Spinal cord (tissue), 10 donors: ENCODE results near the gene MSI2. TPM values are rescaled to one million over a fixed set of nuclear protein-coding genes. Genes with fewer than 3 reads are reported as not detected.

Source experiments
- DNase-seq, 6 donors: peaks; one replicate each; pipeline versions ENCODE4 v3.0.0 to v3.0.0-alpha.2; 2013 to 2015; ENCODE audit warnings: low spot score in 6 of 6, low read depth in 4 of 6
- H3K27ac ChIP-seq: one replicate; pipeline ENCODE4 v1.5.1; 2013; ENCODE audit warnings: low read depth, low read length, control low read depth
- H3K27me3 ChIP-seq: one replicate; pipeline ENCODE4 v1.6.1; 2013; ENCODE audit warnings: low read length; ENCODE audit not compliant: control insufficient read depth, insufficient read depth
- H3K36me3 ChIP-seq: one replicate; pipeline ENCODE4 v1.6.1; 2013; ENCODE audit warnings: low read length; ENCODE audit not compliant: control insufficient read depth, insufficient read depth
- H3K4me1 ChIP-seq: one replicate; pipeline ENCODE4 v1.6.1; 2013; ENCODE audit warnings: low read length; ENCODE audit not compliant: control insufficient read depth, insufficient read depth
- H3K4me3 ChIP-seq: one replicate; pipeline ENCODE4 v1.5.1; 2013; ENCODE audit warnings: low read depth, low read length, control low read depth
- H3K9me3 ChIP-seq: one replicate; pipeline ENCODE4 v1.6.1; 2013; ENCODE audit warnings: low read length; ENCODE audit not compliant: control insufficient read depth, insufficient read depth
- whole genome bisulfite sequencing: methylation state at CpG from one replicate; pipeline ENCODE4 v1.1.5; 2013; ENCODE audit warnings: missing lambda C conversion rate; ENCODE audit not compliant: insufficient coverage; 5-methylcytosine and 5-hydroxymethylcytosine counted together
- polyA plus RNA-seq, 2 donors: library from polyadenylated mRNA; unstranded; fragments of 120-200 nt; gene quantifications; one replicate each; pipeline ENCODE4 v1.2.1, GENCODE V29; 2013; ENCODE audit not compliant: insufficient read length in 2 of 2
- total RNA-seq, 2 donors: library from RNA; depleted of rRNA in 1 of 2; stranded (reverse); fragments of 120-200 nt in 1 of 2; fragments of >200 nt in 1 of 2; gene quantifications; one replicate each; pipeline versions ENCODE4 v1.2.3 to v1.2.4, GENCODE V29; 2013 to 2014
- donor health status: healthy.

MSI2 gene
- total and polyA plus RNA-seq, 4 donors: 92.8 to 167 (median 109) TPM

DNA sequence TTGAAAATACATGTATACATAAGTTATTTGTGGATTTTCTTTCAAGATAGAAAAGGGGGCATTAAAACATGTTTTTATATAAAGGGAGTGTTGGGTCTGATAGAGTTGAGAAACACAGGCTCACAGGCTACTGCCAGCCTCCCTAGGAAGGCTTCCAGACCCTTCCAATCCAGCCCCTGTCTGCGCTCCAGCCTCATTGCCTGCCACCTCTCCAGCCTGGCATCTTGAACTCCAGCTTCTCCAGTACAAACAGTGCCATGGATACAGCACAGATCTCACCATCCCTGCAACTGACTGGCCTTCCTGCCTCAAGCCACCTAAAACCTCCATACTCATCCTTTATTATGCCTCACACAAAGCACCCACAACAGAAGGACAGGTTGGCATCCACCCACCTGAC is 448.1 kb downstream of the MSI2 start:
- Histone ChIP-seq H3K4me3 (no peak overlapping the region), H3K36me3 (no peaks in the 10 kb centered on the region), H3K9me3 (no peaks in the 10 kb centered on the region), H3K4me1 (peaks cover 20% of the 10 kb centered on the region), H3K27ac (no peak overlapping the region), H3K27me3 (no peaks in the 10 kb centered on the region)
- 92% methylated on average over 1 of the region's 1 CpG for WGBS
- no peak for DNase-seq

GRCh38 chr17:57705921-57706695 is 449.8 kb downstream of the MSI2 start:
- Histone ChIP-seq H3K36me3 (no peaks in the 10 kb centered on the region), H3K27ac (no peak overlapping the region), H3K9me3 (no peaks in the 10 kb centered on the region), H3K27me3 (no peaks in the 10 kb centered on the region), H3K4me1 (peaks cover 15% of the 10 kb centered on the region), H3K4me3 (no peak overlapping the region)
- no peak for DNase-seq
- WGBS: 77% methylated on average over 11 of the region's 12 CpGs

DNA sequence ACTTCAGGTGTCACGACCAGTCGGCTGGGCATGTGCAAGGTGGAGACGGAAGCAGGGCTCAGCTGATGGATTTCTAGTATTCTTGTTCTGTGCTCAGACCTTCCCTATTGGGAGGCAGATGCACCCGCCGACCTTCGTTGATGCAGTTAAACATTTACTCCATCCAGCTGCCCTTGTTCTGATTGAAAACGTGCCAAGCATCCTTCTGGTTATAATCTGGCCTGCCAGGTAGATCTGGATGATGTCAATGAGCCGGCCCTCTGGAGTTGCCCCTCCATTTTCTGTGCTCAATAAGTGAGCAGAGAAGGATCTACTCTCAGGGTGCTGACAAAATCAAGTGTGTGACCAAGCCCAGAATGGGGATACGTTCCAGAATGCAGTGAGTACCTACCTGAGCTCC is 450.4 kb downstream of the MSI2 start:
- Histone ChIP-seq H3K4me1 (peaks cover 15% of the 10 kb centered on the region), H3K4me3 (no peak overlapping the region), H3K27me3 (no peaks in the 10 kb centered on the region), H3K27ac (no peak overlapping the region), H3K9me3 (no peaks in the 10 kb centered on the region), H3K36me3 (no peaks in the 10 kb centered on the region)
- peak in 1 of 6 donors; percentile 26 for DNase-seq
- WGBS: 70% methylated on average over 9 of the region's 9 CpGs

DNA sequence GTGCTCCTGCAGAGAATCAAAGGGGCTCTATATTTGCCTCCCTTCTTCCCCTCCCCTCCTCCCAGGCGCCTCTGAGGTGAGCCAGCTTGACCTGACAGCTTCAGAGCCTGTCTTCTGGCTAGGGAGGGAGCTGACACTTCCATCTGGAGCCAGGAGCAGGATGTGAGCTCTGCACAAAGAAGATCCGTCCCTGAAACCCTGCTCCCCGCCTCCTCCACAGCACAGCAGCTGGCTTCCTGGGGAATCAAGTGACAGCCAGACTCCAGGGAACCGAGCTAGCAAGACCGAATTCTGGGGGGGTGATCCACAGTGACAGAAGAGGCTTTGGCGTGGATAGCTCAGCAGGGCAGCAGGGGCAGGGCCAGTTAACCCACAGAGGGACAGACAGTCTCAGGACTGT is 451.6 kb downstream of the MSI2 start:
- Histone ChIP-seq H3K36me3 (no peaks in the 10 kb centered on the region), H3K27me3 (no peaks in the 10 kb centered on the region), H3K4me3 (no peak overlapping the region), H3K9me3 (no peaks in the 10 kb centered on the region), H3K4me1 (peaks cover 15% of the 10 kb centered on the region), H3K27ac (peak overlapping the region; percentile 63)
- DNase-seq: peak in 2 of 6 donors; percentile 76 to 79
- 12% methylated on average over 5 of the region's 6 CpGs for WGBS

GRCh38 chr17:57708410-57708809 is 452.1 kb downstream of the MSI2 start:
- Histone ChIP-seq H3K27ac (peak overlapping the region; percentile 63), H3K9me3 (no peaks in the 10 kb centered on the region), H3K27me3 (no peaks in the 10 kb centered on the region), H3K4me3 (no peak overlapping the region), H3K36me3 (no peaks in the 10 kb centered on the region), H3K4me1 (peaks cover 15% of the 10 kb centered on the region)
- 28% methylated on average over 2 of the region's 2 CpGs for WGBS
- DNase-seq: peak in 1 of 6 donors; percentile 49

DNA sequence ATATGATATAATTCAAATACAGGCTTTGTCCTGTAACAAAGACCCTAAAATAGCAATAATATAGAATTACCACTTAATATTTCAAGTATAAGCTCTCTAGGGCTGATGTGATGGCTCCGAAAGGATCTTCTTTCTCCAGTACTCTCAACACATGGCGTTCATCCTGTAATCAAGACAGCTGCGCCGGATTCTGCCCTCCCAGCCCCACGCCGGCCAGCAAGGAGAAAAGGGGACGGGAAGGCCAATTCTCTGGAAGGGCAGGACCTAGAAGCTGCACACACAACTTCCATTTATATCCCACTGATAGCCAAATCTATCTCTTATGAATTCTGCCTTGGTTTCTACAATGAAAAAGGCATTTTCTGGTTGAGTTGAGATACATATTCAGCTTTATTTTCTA is 456.8 kb downstream of the MSI2 start:
- WGBS: 100% methylated on average over 1 of the region's 7 CpGs
- Histone ChIP-seq H3K36me3 (no peaks in the 10 kb centered on the region), H3K4me3 (no peak overlapping the region), H3K9me3 (no peaks in the 10 kb centered on the region), H3K27ac (no peak overlapping the region), H3K4me1 (peaks cover 15% of the 10 kb centered on the region), H3K27me3 (no peaks in the 10 kb centered on the region)
- no peak for DNase-seq

DNA sequence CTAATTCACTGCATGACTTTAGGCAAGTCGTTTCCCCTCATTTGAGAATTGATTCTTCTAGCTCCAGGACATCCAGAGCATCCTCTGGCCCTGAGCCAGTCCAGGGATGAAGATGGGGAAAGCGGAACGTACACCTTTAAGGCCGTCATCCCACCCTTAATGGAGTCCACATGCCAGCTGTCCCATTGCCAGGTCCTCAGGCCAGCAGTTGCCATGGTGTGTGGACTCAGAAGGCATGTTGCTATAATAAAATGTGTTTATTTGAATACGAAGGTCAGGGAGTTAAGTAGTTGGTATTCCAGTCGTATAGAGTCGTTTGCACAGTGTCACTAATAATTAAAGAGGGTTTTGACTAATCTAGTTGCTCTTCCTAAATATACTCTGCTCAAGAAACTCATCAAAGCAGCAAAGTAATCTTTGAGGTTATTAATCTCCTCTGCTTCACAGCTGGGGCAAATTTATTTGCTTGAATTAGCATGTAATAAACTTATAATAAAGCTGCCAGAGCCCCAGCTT is 458.4 kb downstream of the MSI2 start:
- no peaks in the 10 kb centered on the region for H3K9me3 ChIP-seq
- no peak overlapping the region for H3K4me3 ChIP-seq
- H3K36me3 ChIP-seq: no peaks in the 10 kb centered on the region
- DNase-seq: peak in 3 of 6 donors; percentile 67 to 86 (median 77)
- peaks cover 9% of the 10 kb centered on the region for H3K4me1 ChIP-seq
- 20% methylated on average over 3 of the region's 7 CpGs for WGBS
- H3K27ac ChIP-seq: no peak overlapping the region
- no peaks in the 10 kb centered on the region for H3K27me3 ChIP-seq

DNA sequence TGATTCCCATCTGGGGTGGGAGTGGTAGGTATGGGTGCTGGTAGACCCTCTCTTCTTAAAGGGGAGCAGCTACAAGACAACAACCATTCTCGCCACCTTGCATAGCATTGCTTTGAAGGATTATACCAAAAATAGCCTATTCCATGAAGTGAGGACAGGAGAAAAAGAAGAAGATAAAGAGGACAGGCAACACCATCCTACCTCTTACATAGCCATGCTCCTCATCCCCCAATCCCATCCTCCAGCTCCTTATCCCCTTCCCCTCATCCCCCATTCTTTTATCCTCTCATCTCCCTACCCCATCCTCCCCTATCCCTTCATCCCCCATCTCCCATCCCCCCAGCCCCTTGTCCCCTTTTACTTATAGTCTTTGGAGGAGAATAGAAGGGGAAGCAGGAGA is 459.7 kb downstream of the MSI2 start:
- no peak for DNase-seq
- H3K4me1 ChIP-seq: peaks cover 9% of the 10 kb centered on the region
- no peak overlapping the region for H3K4me3 ChIP-seq

DNA sequence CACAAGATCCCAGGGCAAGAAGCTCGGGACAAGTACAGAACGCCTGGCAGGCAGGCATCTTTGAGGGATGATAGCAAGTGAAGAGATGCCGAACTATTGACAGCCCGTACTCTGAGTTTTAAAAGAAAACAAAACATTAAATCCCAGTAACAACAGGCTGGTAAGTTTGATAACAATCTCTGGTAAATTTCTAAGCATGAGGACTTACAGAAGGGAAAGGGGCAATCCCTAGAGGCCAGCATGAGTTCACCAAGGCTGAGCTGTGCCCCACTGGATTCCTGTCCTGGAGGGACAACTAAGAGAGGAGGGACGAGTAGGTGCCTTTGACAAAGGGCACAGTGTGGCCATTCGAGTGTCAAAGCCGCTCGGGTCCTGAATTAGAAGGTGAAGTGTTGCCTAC is 462.6 kb downstream of the MSI2 start:
- Histone ChIP-seq H3K27me3 (no peaks in the 10 kb centered on the region), H3K4me1 (peaks cover 13% of the 10 kb centered on the region), H3K9me3 (no peaks in the 10 kb centered on the region), H3K27ac (no peak overlapping the region), H3K36me3 (no peaks in the 10 kb centered on the region), H3K4me3 (no peak overlapping the region)
- WGBS: 75% methylated on average over 4 of the region's 8 CpGs
- no peak for DNase-seq

More for the DNA sequence above, 459.7 kb downstream of the MSI2 start:
- Histone ChIP-seq H3K36me3 (no peaks in the 10 kb centered on the region), H3K27me3 (no peaks in the 10 kb centered on the region), H3K9me3 (no peaks in the 10 kb centered on the region), H3K27ac (no peak overlapping the region)
- WGBS: no CpG with 5 or more reads among the region's 1 CpG
